Right atrium auricular region (tissue), 2 donors: ENCODE measurements around the gene VSTM2L. TPM values are rescaled to one million over a fixed set of nuclear protein-coding genes. Genes with fewer than 3 reads are reported as not detected.

Experiments used
- DNase-seq: peaks from one replicate; pipeline ENCODE4 v3.0.0-alpha.2; 2019; ENCODE audit warnings: low spot score
- H3K27ac ChIP-seq, 2 donors: fragments of 200-600 bp; sonication (generic); 1 replicate in 1 of 2; 2 replicates in 1 of 2; pipeline ENCODE4 v1.5.1; 2016 to 2019
- H3K27me3 ChIP-seq, 2 donors: fragments of 200-600 bp; sonication (generic); one replicate each; pipeline versions ENCODE4 v1.5.1 to v1.6.0; 2017 to 2019
- H3K36me3 ChIP-seq: fragments of 200-600 bp; sonication (generic); one replicate; pipeline ENCODE4 v1.5.1; 2016
- H3K4me1 ChIP-seq, 2 donors: fragments of 200-600 bp; sonication (generic); one replicate each; pipeline versions ENCODE4 v1.5.1 to v1.6.0; 2017 to 2019
- H3K4me3 ChIP-seq, 2 donors: fragments of 200-600 bp; sonication (generic); 1 replicate in 1 of 2; 2 replicates in 1 of 2; pipeline ENCODE4 v1.5.1; 2017 to 2019; ENCODE audit warnings: mild to moderate bottlenecking in 1 of 2, moderate library complexity in 1 of 2
- H3K9me3 ChIP-seq, 2 donors: fragments of 200-600 bp; sonication (generic); one replicate each; pipeline ENCODE4 v1.5.1; 2019
- CTCF ChIP-seq, 2 donors: fragments of 200-600 bp; sonication (generic); IDR thresholded peaks; one replicate each; pipeline ENCODE4 v1.5.1; 2019; ENCODE audit warnings: antibody characterized with exemption in 2 of 2
- total RNA-seq, 2 donors: library from RNA; depleted of rRNA; stranded (reverse); fragments of >200 nt; gene quantifications; one replicate each; pipeline ENCODE4 v1.1.0, GENCODE V29; 2016

The VSTM2L gene
- total RNA-seq, 2 donors from 2014 or later, result 97.4 to 303 TPM

DNA sequence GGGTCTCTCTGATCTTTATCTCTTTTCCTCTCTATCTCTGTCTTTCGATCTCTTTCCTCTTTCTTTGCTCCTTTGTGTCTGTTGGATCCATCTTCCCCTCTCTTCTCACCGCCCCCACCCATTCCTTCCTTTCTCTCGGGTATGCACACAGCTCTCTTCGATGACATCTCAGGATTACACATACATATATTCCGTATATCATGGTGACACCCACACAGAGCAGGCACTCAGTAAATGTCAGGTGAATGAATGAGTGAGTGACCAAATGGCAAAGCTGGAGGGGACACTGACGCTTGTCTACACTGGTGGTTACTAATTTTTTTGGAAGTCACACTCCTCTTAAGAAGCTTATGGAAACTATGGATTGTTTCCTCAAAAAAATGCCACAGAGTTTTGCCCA, 9.9 kb downstream of the VSTM2L start:
- no peaks in the 10 kb centered on the region for H3K27me3 ChIP-seq
- TF ChIP-seq CTCF (IDR thresholded peaks at IDR 0.05), result no peak
- H3K4me1 ChIP-seq, result peaks cover 0 to 61% of the 10 kb centered on the region in 2 donors
- H3K27ac ChIP-seq, result peak overlapping the region; percentile 39 to 48
- H3K4me3 ChIP-seq, result no peak overlapping the region
- H3K36me3 ChIP-seq, result no peaks in the 10 kb centered on the region
- no peak for DNase-seq
- no peaks in the 10 kb centered on the region for H3K9me3 ChIP-seq

- Histone ChIP-seq H3K27me3 (no peaks in the 10 kb centered on the region), H3K4me1 (peaks cover 0 to 53% of the 10 kb centered on the region in 2 donors), H3K27ac (peak overlapping the region; percentile 39 to 48), H3K9me3 (no peaks in the 10 kb centered on the region), H3K4me3 (no peak overlapping the region), H3K36me3 (no peaks in the 10 kb centered on the region)
- DNase-seq, result no peak
- no peak for TF ChIP-seq CTCF (IDR thresholded peaks at IDR 0.05)
These were observed 10.8 kb downstream of the VSTM2L start for GRCh38 chr20:37913567-37914366.

DNA sequence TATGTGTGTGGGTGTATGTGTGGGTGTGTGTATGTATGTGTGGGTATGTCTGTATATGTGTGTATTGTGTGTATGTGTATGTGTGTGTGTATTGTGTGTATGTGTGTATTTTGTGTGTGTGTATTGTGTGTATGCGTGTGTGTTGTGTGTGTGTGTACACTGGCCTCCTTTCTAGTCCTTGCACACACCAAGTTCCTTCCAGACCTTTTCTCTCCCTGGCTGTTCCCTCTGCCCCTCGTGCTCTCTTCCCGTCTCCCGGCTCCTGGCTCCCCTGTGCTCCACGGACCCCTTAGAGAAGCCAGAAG, 11.4 kb downstream of the VSTM2L start:
- Histone ChIP-seq H3K9me3 (no peaks in the 10 kb centered on the region), H3K4me1 (peaks cover 0 to 59% of the 10 kb centered on the region in 2 donors), H3K27ac (peak overlapping the region; percentile 68 to 74), H3K27me3 (no peaks in the 10 kb centered on the region), H3K36me3 (no peaks in the 10 kb centered on the region), H3K4me3 (no peak overlapping the region)
- TF ChIP-seq CTCF (IDR thresholded peaks at IDR 0.05), result no peak
- DNase-seq, result no peak

- Histone ChIP-seq H3K27me3 (no peaks in the 10 kb centered on the region), H3K9me3 (no peaks in the 10 kb centered on the region), H3K4me1 (peaks cover 0 to 63% of the 10 kb centered on the region in 2 donors), H3K36me3 (no peaks in the 10 kb centered on the region), H3K27ac (peak overlapping the region; percentile 68 to 74), H3K4me3 (peak overlapping the region; percentile 1 to 31)
- no peak for DNase-seq
- no peak for TF ChIP-seq CTCF (IDR thresholded peaks at IDR 0.05)
These were observed 11.9 kb downstream of the VSTM2L start for GRCh38 chr20:37914672-37915433.

- peak overlapping the region in 1 of 2 donors; percentile 31 for H3K4me3 ChIP-seq
- H3K27ac ChIP-seq, result peak overlapping the region; percentile 68 to 74
These were observed 12.5 kb downstream of the VSTM2L start for GRCh38 chr20:37915434-37915787.

More at GRCh38 chr20:37915434-37915787, 12.5 kb downstream of the VSTM2L start:
- Histone ChIP-seq H3K27me3 (no peaks in the 10 kb centered on the region), H3K4me1 (peaks cover 0 to 69% of the 10 kb centered on the region in 2 donors), H3K36me3 (no peaks in the 10 kb centered on the region), H3K9me3 (no peaks in the 10 kb centered on the region)
- TF ChIP-seq CTCF (IDR thresholded peaks at IDR 0.05), result no peak
- no peak for DNase-seq
